ENCODE data around the gene ZNF746. TPM values are rescaled to one million over a fixed set of nuclear protein-coding genes. Genes with fewer than 3 reads are reported as not detected.

ZNF746 gene
- 9.4 and 17.9 TPM in 2 replicates for total RNA-seq

GRCh38 chr7:149497467-149498261 lies at the start of gene ZNF746:
Gene ZNF746, minus strand, starts transcription at chr7:149497809. Its CDS starts 273 bp downstream, at chr7:149497536.

GRCh38 chr7:149460493-149461277 lies 36.9 kb downstream of the ZNF746 start, which contains the start of gene ZNF777:
Gene ZNF777, minus strand, starts transcription at chr7:149461062. Its CDS starts 5,040 bp downstream, at chr7:149456022.

Other genes starting within 250 kb of the ZNF746 start
- gene ZNF783, start 235.6 kb downstream of the ZNF746 start, total RNA-seq: 5.5 and 10.6 TPM in 2 replicates
- gene ZNF777, start 36.7 kb downstream of the ZNF746 start, total RNA-seq: 12.8 and 14.0 TPM in 2 replicates